ENCODE data around the gene NXPE1. TPM values are rescaled to one million over a fixed set of nuclear protein-coding genes. Genes with fewer than 3 reads are reported as not detected.

Gene NXPE1
- polyA plus RNA-seq, 3 donors, result not detected

DNA sequence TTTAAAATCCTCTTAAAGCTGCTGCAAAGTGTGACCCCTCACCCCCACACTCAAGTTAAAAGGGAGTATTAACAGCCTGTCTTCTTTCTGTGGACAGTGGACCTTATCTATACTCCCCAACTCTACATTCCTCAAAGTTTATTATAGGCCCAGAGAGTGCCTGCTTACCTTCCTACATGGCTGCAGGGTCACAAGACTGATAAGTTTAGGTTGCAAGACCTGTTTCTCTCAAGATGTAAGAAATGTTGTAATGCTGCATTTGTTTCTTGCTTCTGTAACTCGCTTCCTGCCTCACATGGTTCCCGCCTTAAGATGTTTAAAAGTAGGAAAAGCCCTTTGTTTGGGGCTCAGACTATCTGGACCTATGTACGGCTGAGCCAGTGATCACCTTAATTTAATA lies 10.1 kb upstream of the NXPE1 start:
- no peak overlapping the region for H3K27ac ChIP-seq (ENCODE audit: low read depth, low read length)
- WGBS, 3 donors, result 68 to 87% (median 74%) methylated on average over 3 of the region's 3 CpGs

- 41 to 70% (median 67%) methylated on average over 2 of the region's 2 CpGs for WGBS, 3 donors
Observed at GRCh38 chr11:114566276-114566675, 6.6 kb upstream of the NXPE1 start.

DNA sequence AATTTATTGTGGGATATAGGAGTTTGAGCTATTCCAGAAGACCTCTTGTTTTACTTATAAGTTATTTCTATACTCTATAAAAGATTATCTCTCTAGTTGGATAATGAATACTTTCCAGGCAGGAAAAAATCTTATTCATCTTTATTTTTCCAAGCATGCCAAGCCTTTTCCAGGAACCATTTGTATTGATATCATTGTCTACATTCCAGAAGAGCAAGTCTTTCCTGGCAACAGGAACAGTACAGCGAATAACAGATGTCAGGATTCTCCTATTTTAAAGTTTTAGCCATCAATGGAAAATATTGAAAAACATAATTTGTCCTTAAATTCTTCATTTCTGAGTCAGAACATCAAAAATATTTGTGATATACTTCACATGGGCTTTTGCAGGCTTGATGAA lies 5.2 kb upstream of the NXPE1 start:
- WGBS, 3 donors, result 58 to 74% (median 65%) methylated on average over 1 of the region's 1 CpG

More at GRCh38 chr11:114566276-114566675, 6.6 kb upstream of the NXPE1 start:
- no peak overlapping the region for H3K27ac ChIP-seq (ENCODE audit: low read depth, low read length)

DNA sequence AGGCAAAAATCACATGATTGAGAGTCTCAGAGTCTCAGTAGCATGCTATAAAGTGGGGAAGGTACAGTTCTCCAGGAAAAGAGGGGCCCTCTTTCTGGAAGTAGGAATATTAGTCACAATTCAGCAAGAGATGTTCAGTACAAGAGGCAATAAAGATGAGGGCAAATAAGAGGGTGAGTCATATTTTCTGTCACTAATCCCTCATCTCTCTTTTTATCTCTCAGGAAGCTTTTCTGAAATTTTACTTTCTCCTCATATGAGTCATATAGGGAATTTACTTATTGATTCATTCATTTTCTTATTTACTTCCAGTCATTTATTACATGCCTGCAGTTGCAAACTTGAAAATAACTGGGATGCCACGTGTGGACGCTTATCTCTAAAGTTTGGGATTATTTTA lies 3.4 kb upstream of the NXPE1 start:
- 48 to 73% (median 69%) methylated on average over 2 of the region's 2 CpGs for WGBS, 3 donors
- H3K27ac ChIP-seq (ENCODE audit: low read depth, low read length), result no peak overlapping the region

More for the DNA sequence above, 5.2 kb upstream of the NXPE1 start:
- H3K27ac ChIP-seq (ENCODE audit: low read depth, low read length), result no peak overlapping the region

DNA sequence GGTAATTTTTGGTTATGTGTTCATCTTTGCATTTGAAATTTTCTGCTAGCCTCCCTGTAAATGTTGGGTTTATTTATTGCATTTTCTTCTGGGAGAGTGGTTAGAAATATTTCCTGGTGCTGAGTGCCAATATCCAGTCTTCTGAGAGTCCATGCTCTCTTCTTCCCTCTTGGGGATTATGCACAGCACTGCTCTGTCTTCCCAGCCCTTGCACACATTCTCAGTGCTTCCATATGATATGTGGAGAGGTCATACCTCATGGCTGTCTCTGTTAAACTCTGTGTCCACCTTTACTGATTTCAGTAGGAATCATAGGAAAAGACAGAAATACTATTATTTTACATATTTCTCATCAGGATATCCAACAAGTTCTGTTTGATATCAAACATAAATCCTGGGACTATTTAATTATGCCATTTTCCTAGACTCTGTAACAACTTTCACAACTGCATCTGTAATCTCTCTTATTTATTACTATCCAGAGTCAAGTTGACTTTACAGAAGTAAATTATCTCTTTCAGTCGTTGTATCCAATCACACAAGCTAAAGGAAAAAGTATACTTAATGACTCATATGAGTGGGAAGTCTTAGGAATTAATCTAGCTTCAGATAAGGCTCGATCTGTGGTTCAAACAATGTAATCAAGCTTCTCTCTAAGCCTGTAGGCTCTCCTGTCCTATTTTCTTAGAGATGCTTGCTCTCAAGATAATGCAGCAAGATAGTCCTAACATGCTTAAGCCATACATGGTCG lies 2.7 kb upstream of the NXPE1 start:
- WGBS, 3 donors, result 28 to 39% (median 38%) methylated on average over 3 of the region's 3 CpGs
- no peak overlapping the region for H3K27ac ChIP-seq (ENCODE audit: low read depth, low read length)

GRCh38 chr11:114556135-114556534 lies 3.5 kb downstream of the NXPE1 start:
- WGBS, 3 donors, result 30 to 48% (median 42%) methylated on average over 1 of the region's 1 CpG
- H3K27ac ChIP-seq (ENCODE audit: low read depth, low read length), result no peak overlapping the region

- WGBS, 3 donors, result 69 to 92% (median 90%) methylated on average over 2 of the region's 2 CpGs
Observed at GRCh38 chr11:114553642-114554041, 6.0 kb downstream of the NXPE1 start.

DNA sequence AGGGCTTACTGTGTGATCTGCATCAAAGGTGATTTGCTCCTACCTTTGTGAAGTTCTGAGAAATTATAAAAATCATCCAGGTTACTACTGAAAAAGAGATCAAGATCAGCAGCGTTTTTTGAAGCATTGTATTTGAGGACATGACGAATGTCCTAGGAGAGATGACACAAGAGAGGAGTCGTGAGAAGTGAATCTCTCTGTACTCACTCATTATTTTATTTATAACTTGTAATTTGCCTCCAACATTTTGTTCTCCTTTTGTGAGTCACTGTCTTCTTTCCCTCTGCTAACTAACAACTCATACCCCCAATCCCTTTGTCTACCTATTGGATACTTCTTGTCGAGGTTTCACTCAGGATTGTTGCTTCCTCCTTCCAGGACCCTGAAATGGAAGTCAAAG lies 8.6 kb downstream of the NXPE1 start:
- no peak overlapping the region for H3K27ac ChIP-seq (ENCODE audit: low read depth, low read length)
- 79 to 89% (median 86%) methylated on average over 4 of the region's 4 CpGs for WGBS, 3 donors

More at GRCh38 chr11:114553642-114554041, 6.0 kb downstream of the NXPE1 start:
- H3K27ac ChIP-seq (ENCODE audit: low read depth, low read length), result no peak overlapping the region

- H3K27ac ChIP-seq (ENCODE audit: low read depth, low read length), result no peak overlapping the region
- WGBS, 3 donors, result 70 to 86% (median 79%) methylated on average over 2 of the region's 2 CpGs
Observed at GRCh38 chr11:114525682-114526081, 34.0 kb downstream of the NXPE1 start.

GRCh38 chr11:114524122-114524521 lies 35.6 kb downstream of the NXPE1 start:
- H3K27ac ChIP-seq (ENCODE audit: low read depth, low read length), result no peak overlapping the region
- 77 to 91% (median 85%) methylated on average over 1 of the region's 1 CpG for WGBS, 3 donors

GRCh38 chr11:114522818-114523217 lies 36.9 kb downstream of the NXPE1 start:
- WGBS, 3 donors, result 22 to 48% (median 40%) methylated on average over 2 of the region's 2 CpGs
- no peak overlapping the region for H3K27ac ChIP-seq (ENCODE audit: low read depth, low read length)

- H3K27ac ChIP-seq (ENCODE audit: low read depth, low read length), result no peak overlapping the region
- WGBS, 3 donors, result 73 to 95% (median 95%) methylated on average over 2 of the region's 2 CpGs
Observed at GRCh38 chr11:114511538-114511937, 48.1 kb downstream of the NXPE1 start.

DNA sequence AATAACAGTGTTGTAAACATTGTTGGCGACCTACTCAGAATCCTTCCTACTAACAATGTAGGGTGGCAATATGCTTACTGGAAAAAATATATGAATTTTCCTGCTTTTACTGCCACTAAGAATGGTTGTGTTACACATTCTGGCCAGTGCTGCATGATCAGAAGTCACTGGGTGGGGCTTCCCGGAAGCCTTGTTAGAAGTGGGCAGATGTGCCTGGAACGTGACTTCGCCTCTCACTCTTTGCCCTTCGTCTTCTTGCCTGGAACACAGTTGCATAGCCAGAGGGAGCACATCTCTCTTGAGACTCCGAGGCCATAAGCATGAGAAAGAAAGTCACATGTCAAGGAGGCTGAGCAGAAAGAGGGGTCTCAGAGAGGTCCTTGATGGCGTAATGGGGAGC lies 48.6 kb downstream of the NXPE1 start:
- WGBS, 3 donors, result 79 to 92% (median 88%) methylated on average over 7 of the region's 7 CpGs

GRCh38 chr11:114501901-114502300 lies 57.8 kb downstream of the NXPE1 start:
- 38 to 77% (median 68%) methylated on average over 1 of the region's 1 CpG for WGBS, 3 donors
- no peak overlapping the region for H3K27ac ChIP-seq (ENCODE audit: low read depth, low read length)

More for the DNA sequence above, 48.6 kb downstream of the NXPE1 start:
- no peak overlapping the region for H3K27ac ChIP-seq (ENCODE audit: low read depth, low read length)

- no peak overlapping the region for H3K27ac ChIP-seq (ENCODE audit: low read depth, low read length)
Observed at GRCh38 chr11:114499756-114500155, 59.9 kb downstream of the NXPE1 start.

DNA sequence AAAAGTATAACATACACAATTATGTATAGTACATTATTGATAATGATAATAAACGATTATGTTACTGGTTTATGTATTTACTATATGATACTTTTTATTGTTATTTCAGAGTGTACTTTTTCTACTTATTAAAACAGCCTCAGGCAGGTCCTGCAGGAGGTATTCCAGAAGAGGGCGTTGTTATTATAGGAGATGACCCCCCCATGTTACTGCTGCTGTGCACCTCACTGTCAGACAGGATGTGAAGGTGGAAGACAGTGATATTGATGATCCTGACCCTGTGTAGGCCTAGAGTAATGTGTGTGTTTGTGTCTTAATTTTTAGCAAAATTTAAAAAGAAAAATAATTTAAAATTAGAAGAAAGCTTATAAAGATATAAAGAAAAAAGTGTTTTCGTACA lies 62.8 kb downstream of the NXPE1 start:
- H3K27ac ChIP-seq (ENCODE audit: low read depth, low read length), result no peak overlapping the region
- WGBS, 3 donors, result 71 to 87% (median 83%) methylated on average over 3 of the region's 3 CpGs

GRCh38 chr11:114483929-114484328 lies 75.8 kb downstream of the NXPE1 start:
- no peak overlapping the region for H3K27ac ChIP-seq (ENCODE audit: low read depth, low read length)
- WGBS, 3 donors, result 88 to 98% (median 88%) methylated on average over 2 of the region's 2 CpGs

- H3K27ac ChIP-seq (ENCODE audit: low read depth, low read length), result no peak overlapping the region
- WGBS, 3 donors, result 47 to 72% (median 64%) methylated on average over 1 of the region's 1 CpG
Observed at GRCh38 chr11:114482114-114482513, 77.6 kb downstream of the NXPE1 start.

GRCh38 chr11:114479331-114479730 lies 80.3 kb downstream of the NXPE1 start:
- WGBS, 3 donors, result 64 to 87% (median 83%) methylated on average over 1 of the region's 1 CpG
- no peak overlapping the region for H3K27ac ChIP-seq (ENCODE audit: low read depth, low read length)

GRCh38 chr11:114478768-114479167 lies 80.9 kb downstream of the NXPE1 start:
- H3K27ac ChIP-seq (ENCODE audit: low read depth, low read length), result no peak overlapping the region
- 66 to 79% (median 73%) methylated on average over 4 of the region's 4 CpGs for WGBS, 3 donors

Data from adipose tissue (tissue), 3 donors.